K562 (cell line): ENCODE results near the gene TAOK2.

Experiments used
- ADNP ChIP-seq: fragments of 200-800 bp; sonication (Bioruptor generic); IDR thresholded peaks from 2 replicates; pipeline ENCODE4 v1.6.1; 2016; ENCODE audit warnings: missing genetic modification characterization, missing compliant biosample characterization
- ATF3 ChIP-seq, 2 experiments: fragments of 450-650 bp in 1 of 2; sonication (generic) in 1 of 2; formaldehyde crosslinking in 1 of 2; IDR thresholded peaks in 1 of 2; conservative IDR thresholded peaks in 1 of 2; 2 replicates each; pipeline versions ENCODE4 v1.6.1 to v1.8.1; 2016 to 2023; ENCODE audit warnings: mild to moderate bottlenecking in 2 of 2, moderate library complexity in 2 of 2, inconsistent platforms in 1 of 2, missing genetic modification reagents in 1 of 2
- ATF4 ChIP-seq: fragments of 450-650 bp; formaldehyde crosslinking; IDR thresholded peaks from 2 replicates; pipeline ENCODE4 v1.4.0; 2022; ENCODE audit warnings: mild to moderate bottlenecking, moderate library complexity
- CBX5 ChIP-seq: IDR thresholded peaks from 2 replicates; pipeline ENCODE4 v1.6.1; 2014; ENCODE audit warnings: low read depth, borderline replicate concordance
- CTCF ChIP-seq, 3 experiments: IDR thresholded peaks in 2 of 3; conservative IDR thresholded peaks in 1 of 3; 2 replicates each; pipeline ENCODE4 v1.5.1; 2011 to 2012; ENCODE audit warnings: low read length in 3 of 3, mild to moderate bottlenecking in 3 of 3, control low read depth in 2 of 3, improper control_type of control experiment in 1 of 3, inconsistent platforms in 1 of 3, low read depth in 1 of 3, mixed read lengths in 1 of 3, moderate library complexity in 1 of 3; ENCODE audit not compliant: insufficient read depth in 2 of 3
- HES1 ChIP-seq: fragments of 450-650 bp; IDR thresholded peaks from 2 replicates; pipeline ENCODE4 v1.6.1; 2016; ENCODE audit warnings: low read depth, mild to moderate bottlenecking, moderate library complexity
- IRF1 ChIP-seq: sonication (generic); formaldehyde crosslinking; IDR thresholded peaks from 2 replicates; pipeline ENCODE4 v1.8.0; 2022; ENCODE audit warnings: missing genetic modification reagents, mild to moderate bottlenecking, borderline replicate concordance
- JUN ChIP-seq, 2 experiments: sonication (generic) in 1 of 2; formaldehyde crosslinking in 1 of 2; IDR thresholded peaks; 2 replicates each; pipeline versions ENCODE4 v1.6.1 to v1.8.0; 2012 to 2022; ENCODE audit warnings: borderline replicate concordance in 2 of 2, mild to moderate bottlenecking in 2 of 2, improper control_type of control experiment in 1 of 2, low read depth in 1 of 2, low read length in 1 of 2, missing genetic modification reagents in 1 of 2
- MAFK ChIP-seq: IDR thresholded peaks from 2 replicates; pipeline ENCODE4 v1.6.1; 2011; ENCODE audit warnings: low read length, improper control_type of control experiment
- MED1 ChIP-seq: sonication (generic); formaldehyde crosslinking; IDR thresholded peaks from 2 replicates; pipeline ENCODE4 v1.8.1; 2023; ENCODE audit warnings: missing genetic modification reagents, borderline replicate concordance
- YY1 ChIP-seq, 3 experiments: IDR thresholded peaks; 2 replicates each; pipeline ENCODE4 v1.6.1; 2011; ENCODE audit warnings: low read length in 2 of 3, mild to moderate bottlenecking in 2 of 3, moderate library complexity in 2 of 3, borderline replicate concordance in 1 of 3, control low read depth in 1 of 3, low read depth in 1 of 3; ENCODE audit not compliant: insufficient read depth in 3 of 3, insufficient replicate concordance in 2 of 3, control insufficient read depth in 1 of 3, insufficient read length in 1 of 3; ENCODE audit errors: extremely low read depth in 1 of 3
- ZC3H8 ChIP-seq: fragments of 450-650 bp; IDR thresholded peaks from 2 replicates; pipeline ENCODE4 v1.6.1; 2017
- ZNF583 ChIP-seq: fragments of 250-450 bp; sonication (Bioruptor Pico); IDR thresholded peaks from 2 replicates; pipeline ENCODE4 v1.4.0; 2020

GRCh38 chr16:30000735-30001631 lies 27.3 kb downstream of the TAOK2 start:
- TF ChIP-seq HES1 (no peak), IRF1 (CRISPR knock-in tag) (no peak), YY1 (IDR thresholded peaks at IDR 0.05; ENCODE audit: borderline replicate concordance in 1 of 3, control insufficient read depth in 1 of 3, extremely low read depth in 1 of 3, insufficient read depth in 3 of 3, insufficient read length in 1 of 3, insufficient replicate concordance in 2 of 3, low read depth in 1 of 3, low read length in 2 of 3) (no peak), MED1 (CRISPR knock-in tag) (no peak), ZNF583 (CRISPR knock-in tag) (no peak), ADNP (tag) (no peak), JUN (IDR thresholded peaks at IDR 0.05; ENCODE audit: borderline replicate concordance, low read depth, low read length) (no peak), JUN (CRISPR knock-in tag; IDR thresholded peaks at IDR 0.05; ENCODE audit: borderline replicate concordance) (no peak), CTCF (IDR thresholded peaks at IDR 0.05 in 2 of 3, conservative IDR thresholded peaks at IDR 0.05 in 1 of 3; ENCODE audit: insufficient read depth in 2 of 3, low read depth in 1 of 3, low read length in 3 of 3) (peak in 2 of 3 experiments; percentile 9 to 27; a peak in 1 of 6 replicates), ATF4 (CRISPR knock-in tag) (no peak), ATF3 (IDR thresholded peaks at IDR 0.05) (no peak), ATF3 (CRISPR knock-in tag; conservative IDR thresholded peaks at IDR 0.05) (no peak), MAFK (no peak), CBX5 (no peak), ZC3H8 (no peak)
